IMR-90 (cell line): Measurements from ENCODE around the gene PLAC9.
"Not testable (repeated sequence)": the region's sequence is repeated elsewhere in the genome, so short reads cannot be mapped to it uniquely, and the experiment has no call there.

Source experiments
- BHLHE40 ChIP-seq: fragments of 150-350 bp; IDR thresholded peaks from 2 replicates; pipeline ENCODE4 v1.6.1; 2016; ENCODE audit warnings: mild to moderate bottlenecking, low read depth, low read length
- CEBPB ChIP-seq: IDR thresholded peaks from 2 replicates; pipeline ENCODE4 v1.6.1; 2012; ENCODE audit warnings: low read depth, low read length, improper control_type of control experiment
- MXI1 ChIP-seq: IDR thresholded peaks from 2 replicates; pipeline ENCODE4 v1.6.1; 2012; ENCODE audit warnings: low read depth, mild to moderate bottlenecking, low read length, moderate library complexity, borderline replicate concordance
- POLR2A ChIP-seq: IDR thresholded peaks from 2 replicates; pipeline ENCODE4 v1.6.1; 2012; ENCODE audit warnings: mild to moderate bottlenecking, low read depth, low read length
- RAD21 ChIP-seq: IDR thresholded peaks from 2 replicates; pipeline ENCODE4 v1.6.1; 2012; ENCODE audit warnings: low read length, improper control_type of control experiment
- RCOR1 ChIP-seq: IDR thresholded peaks from 2 replicates; pipeline ENCODE4 v1.6.1; 2012; ENCODE audit warnings: mild to moderate bottlenecking, low read length, improper control_type of control experiment; ENCODE audit not compliant: insufficient replicate concordance
- RFX5 ChIP-seq: IDR thresholded peaks from 2 replicates; pipeline ENCODE4 v1.8.0; 2012; ENCODE audit warnings: low read depth, mild to moderate bottlenecking, low read length, moderate library complexity
- TF ChIP-seq, protein P1 (sequence below): conservative IDR thresholded peaks from 2 replicates; pipeline ENCODE4 v1.5.1; 2012; ENCODE audit warnings: mild to moderate bottlenecking, low read depth, low read length, improper control_type of control experiment

DNA sequence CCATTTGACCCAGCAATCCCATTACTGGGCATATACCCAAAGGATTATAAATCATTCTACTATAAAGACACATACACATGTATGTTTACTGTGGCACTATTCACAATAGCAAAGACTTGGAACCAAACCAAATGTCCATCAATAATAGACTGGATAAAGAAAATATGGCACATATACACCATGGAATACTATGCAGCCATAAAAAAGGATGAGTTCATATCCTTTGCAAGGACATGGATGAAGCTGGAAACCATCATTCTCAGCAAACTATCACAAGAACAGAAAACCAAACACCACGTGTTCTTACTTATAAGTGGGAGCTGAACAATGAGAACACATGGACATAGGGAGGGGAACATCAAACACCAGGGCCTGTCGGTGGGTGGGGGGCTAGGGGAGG, 34.3 kb upstream of the PLAC9 start:
- TF ChIP-seq, protein P1, sequence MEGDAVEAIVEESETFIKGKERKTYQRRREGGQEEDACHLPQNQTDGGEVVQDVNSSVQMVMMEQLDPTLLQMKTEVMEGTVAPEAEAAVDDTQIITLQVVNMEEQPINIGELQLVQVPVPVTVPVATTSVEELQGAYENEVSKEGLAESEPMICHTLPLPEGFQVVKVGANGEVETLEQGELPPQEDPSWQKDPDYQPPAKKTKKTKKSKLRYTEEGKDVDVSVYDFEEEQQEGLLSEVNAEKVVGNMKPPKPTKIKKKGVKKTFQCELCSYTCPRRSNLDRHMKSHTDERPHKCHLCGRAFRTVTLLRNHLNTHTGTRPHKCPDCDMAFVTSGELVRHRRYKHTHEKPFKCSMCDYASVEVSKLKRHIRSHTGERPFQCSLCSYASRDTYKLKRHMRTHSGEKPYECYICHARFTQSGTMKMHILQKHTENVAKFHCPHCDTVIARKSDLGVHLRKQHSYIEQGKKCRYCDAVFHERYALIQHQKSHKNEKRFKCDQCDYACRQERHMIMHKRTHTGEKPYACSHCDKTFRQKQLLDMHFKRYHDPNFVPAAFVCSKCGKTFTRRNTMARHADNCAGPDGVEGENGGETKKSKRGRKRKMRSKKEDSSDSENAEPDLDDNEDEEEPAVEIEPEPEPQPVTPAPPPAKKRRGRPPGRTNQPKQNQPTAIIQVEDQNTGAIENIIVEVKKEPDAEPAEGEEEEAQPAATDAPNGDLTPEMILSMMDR, result not testable (repeated sequence)
- TF ChIP-seq RAD21, MXI1, RCOR1, BHLHE40, CEBPB, RFX5, POLR2A: not testable (repeated sequence)
